PC-3 (cell line): ENCODE results near the gene FAM114A1.
"Not testable (repeated sequence)": the region's sequence is repeated elsewhere in the genome, so short reads cannot be mapped to it uniquely, and the experiment has no call there.

Experiments
- CTCF ChIP-seq: fragments of 300-600 bp; sonication (generic); conservative IDR thresholded peaks from 2 replicates; pipeline ENCODE4 v1.5.1; 2017; ENCODE audit warnings: antibody characterized with exemption, low read depth, mild to moderate bottlenecking, low read length
- EZH2 ChIP-seq: fragments of 300-600 bp; sonication (generic); IDR thresholded peaks from one replicate; pipeline ENCODE4 v1.6.1; 2017; ENCODE audit warnings: antibody characterized with exemption, mild to moderate bottlenecking, low read length; ENCODE audit not compliant: unreplicated experiment

GRCh38 chr4:38941906-38942305, 74.3 kb downstream of the FAM114A1 start:
- TF ChIP-seq CTCF, EZH2: not testable (repeated sequence)
